Renal pelvis (tissue), 12 donors: ENCODE measurements around the gene UNC5C. TPM values are rescaled to one million over a fixed set of nuclear protein-coding genes. Genes with fewer than 3 reads are reported as not detected.

ENCODE experiments used
- DNase-seq: peaks from one replicate; pipeline ENCODE4 v3.0.0-alpha.2; 2013
- long read RNA-seq, 16 experiments: transcript quantifications; one replicate each; lab custom pipeline, GENCODE V29; 2026
- polyA plus RNA-seq, 3 donors: library from polyadenylated mRNA; unstranded; fragments of 120-200 nt; gene quantifications; one replicate each; pipeline ENCODE4 v1.2.1, GENCODE V29; 2013; ENCODE audit not compliant: insufficient read length in 3 of 3

The UNC5C gene
- 10 to 100 TPM; 33.3 to 42.0 (median 39.6) TPM for polyA plus RNA-seq
- long read RNA-seq, donor 1: 0 reads
- long read RNA-seq, donor 2: 0 reads
- long read RNA-seq, donor 3, partial matches to known transcripts: 7 of 7 reads
- long read RNA-seq, donor 3, other reads (novel, unspliced or antisense): 0 of 7 reads
- long read RNA-seq, donor 4: 0 reads
- long read RNA-seq, donor 5: 0 reads
- long read RNA-seq, donor 6, partial matches to known transcripts: 9 of 9 reads
- long read RNA-seq, donor 6, other reads (novel, unspliced or antisense): 0 of 9 reads
- long read RNA-seq, donor 7, partial matches to known transcripts: 6 of 6 reads
- long read RNA-seq, donor 7, other reads (novel, unspliced or antisense): 0 of 6 reads
- long read RNA-seq, donor 8, partial matches to known transcripts: 6 of 6 reads
- long read RNA-seq, donor 8, other reads (novel, unspliced or antisense): 0 of 6 reads
- long read RNA-seq, donor 9, partial matches to known transcripts: 10 of 10 reads
- long read RNA-seq, donor 9, other reads (novel, unspliced or antisense): 0 of 10 reads
- long read RNA-seq, donor 10, partial matches to known transcripts: 14 of 14 reads
- long read RNA-seq, donor 10, other reads (novel, unspliced or antisense): 0 of 14 reads
- long read RNA-seq, donor 11: 0 reads
- long read RNA-seq, donor 12, partial matches to known transcripts: 9 of 9 reads
- long read RNA-seq, donor 12, other reads (novel, unspliced or antisense): 0 of 9 reads
- long read RNA-seq, donor 13: 0 reads
- long read RNA-seq, donor 14: 0 reads
- long read RNA-seq, donor 15, partial matches to known transcripts: 5 of 5 reads
- long read RNA-seq, donor 15, other reads (novel, unspliced or antisense): 0 of 5 reads
- long read RNA-seq, donor 16: 0 reads

GRCh38 chr4:95548738-95549245, at the start of gene UNC5C:
Gene UNC5C, minus strand, starts transcription at chr4:95548973.
- peak; percentile 91 for DNase-seq

GRCh38 chr4:95596676-95597075, 47.9 kb upstream of the UNC5C start:
- no peak for DNase-seq

GRCh38 chr4:95594629-95595028, 45.9 kb upstream of the UNC5C start:
- DNase-seq: peak; percentile 20

- DNase-seq: no peak
Measured at GRCh38 chr4:95594013-95594412, 45.2 kb upstream of the UNC5C start.

GRCh38 chr4:95591278-95591677, 42.5 kb upstream of the UNC5C start:
- DNase-seq: no peak

GRCh38 chr4:95590615-95591014, 41.8 kb upstream of the UNC5C start:
- no peak for DNase-seq

- DNase-seq: no peak
Measured at GRCh38 chr4:95585016-95585695, 36.4 kb upstream of the UNC5C start.

GRCh38 chr4:95580226-95580625, 31.5 kb upstream of the UNC5C start:
- no peak for DNase-seq

- DNase-seq: peak; percentile 78
Measured at GRCh38 chr4:95572304-95572991, 23.7 kb upstream of the UNC5C start.

- DNase-seq: no peak
Measured at GRCh38 chr4:95571577-95571976, 22.8 kb upstream of the UNC5C start.

GRCh38 chr4:95563638-95564337, 15.0 kb upstream of the UNC5C start:
- no peak for DNase-seq

- no peak for DNase-seq
Measured at GRCh38 chr4:95560774-95561173, 12.0 kb upstream of the UNC5C start.

GRCh38 chr4:95556207-95556859, 7.6 kb upstream of the UNC5C start:
- DNase-seq: no peak

- no peak for DNase-seq
Measured at GRCh38 chr4:95552942-95553550, 4.3 kb upstream of the UNC5C start.

- no peak for DNase-seq
Measured at GRCh38 chr4:95551653-95552052, 2.9 kb upstream of the UNC5C start.

GRCh38 chr4:95550115-95550987, 1.6 kb upstream of the UNC5C start:
- no peak for DNase-seq

GRCh38 chr4:95549246-95550114, 707 bp upstream of the UNC5C start:
- DNase-seq: no peak
